Endodermal cell (in vitro differentiated cells): Measurements from ENCODE around the gene SEC22A. TPM values are rescaled to one million over a fixed set of nuclear protein-coding genes. Genes with fewer than 3 reads are reported as not detected.

Experiments used
- DNase-seq: peaks from one replicate; pipeline ENCODE4 v3.0.0-alpha.2; 2017
- H3K27ac ChIP-seq: 2 replicates; pipeline ENCODE4 v1.5.1; 2013; ENCODE audit warnings: mild to moderate bottlenecking, low read depth, low read length, moderate library complexity
- H3K27me3 ChIP-seq: 2 replicates; pipeline ENCODE4 v1.6.1; 2013; ENCODE audit warnings: mild to moderate bottlenecking, low read length, moderate library complexity; ENCODE audit not compliant: insufficient read depth, control insufficient read depth, poor library complexity, severe bottlenecking
- H3K36me3 ChIP-seq: 2 replicates; pipeline ENCODE4 v1.7.0; 2013; ENCODE audit warnings: mild to moderate bottlenecking, low read length, moderate library complexity; ENCODE audit not compliant: control insufficient read depth, insufficient read depth
- H3K4me1 ChIP-seq: one replicate; pipeline ENCODE4 v1.7.0; 2013; ENCODE audit warnings: low read length; ENCODE audit not compliant: control insufficient read depth, insufficient read depth
- H3K4me3 ChIP-seq: 2 replicates; pipeline ENCODE4 v1.5.1; 2013; ENCODE audit warnings: mild to moderate bottlenecking, low read length, moderate library complexity
- H3K9ac ChIP-seq: 2 replicates; pipeline ENCODE4 v1.6.1; 2013; ENCODE audit warnings: mild to moderate bottlenecking, low read length, moderate library complexity; ENCODE audit not compliant: poor library complexity, severe bottlenecking; ENCODE audit errors: extremely low read depth
- H3K9me3 ChIP-seq: 2 replicates; pipeline ENCODE4 v1.6.1; 2013; ENCODE audit warnings: mild to moderate bottlenecking, low read length, moderate library complexity; ENCODE audit not compliant: control insufficient read depth
- H3K27ac Mint-ChIP-seq: 2 replicates; pipeline ENCODE4 v1.8.0; 2020; ENCODE audit warnings: mixed read lengths
- H3K27me3 Mint-ChIP-seq: 2 replicates; pipeline ENCODE4 v1.8.0; 2021; ENCODE audit warnings: mild to moderate bottlenecking, mixed read lengths; ENCODE audit not compliant: insufficient read depth
- H3K36me3 Mint-ChIP-seq: 2 replicates; pipeline ENCODE4 v1.8.0; 2020; ENCODE audit warnings: low read depth, mixed read lengths
- H3K4me1 Mint-ChIP-seq: 2 replicates; pipeline ENCODE4 v1.8.0; 2020; ENCODE audit warnings: mixed read lengths
- H3K4me3 Mint-ChIP-seq: 2 replicates; pipeline ENCODE4 v1.8.0; 2020; ENCODE audit warnings: mild to moderate bottlenecking, moderate library complexity, mixed read lengths
- H3K9me3 Mint-ChIP-seq: 2 replicates; pipeline ENCODE4 v1.8.0; 2020; ENCODE audit warnings: mild to moderate bottlenecking, mixed read lengths
- WGBS, 2 experiments: methylation state at CpG; one replicate each; pipeline versions ENCODE4 v1.1.5 to v1.1.7; 2013; ENCODE audit warnings: missing lambda C conversion rate in 2 of 2, mixed read lengths in 1 of 2; ENCODE audit not compliant: insufficient coverage in 1 of 2, insufficient read length in 1 of 2; 5-methylcytosine and 5-hydroxymethylcytosine counted together
- total RNA-seq, 2 donors: library from RNA; stranded (reverse); fragmentation: NEBNext Ultra II Directional in 1 of 2; extraction: Animal tissue kit (Norgen Biotek cat#: 25700) in 1 of 2; gene quantifications; 2 replicates in 1 of 2; 3 replicates in 1 of 2; pipeline ENCODE4 v1.2.1, GENCODE V29; 2021
- TF ChIP-seq, protein P1 (sequence below): fragments of 200-600 bp; sonication (generic); conservative IDR thresholded peaks from 2 replicates; pipeline ENCODE4 v1.5.0; 2021; ENCODE audit warnings: antibody characterized with exemption, mild to moderate bottlenecking

The SEC22A gene
- total RNA-seq, 2 donors from 2014 or later, result 19.5 to 21.8 TPM

DNA sequence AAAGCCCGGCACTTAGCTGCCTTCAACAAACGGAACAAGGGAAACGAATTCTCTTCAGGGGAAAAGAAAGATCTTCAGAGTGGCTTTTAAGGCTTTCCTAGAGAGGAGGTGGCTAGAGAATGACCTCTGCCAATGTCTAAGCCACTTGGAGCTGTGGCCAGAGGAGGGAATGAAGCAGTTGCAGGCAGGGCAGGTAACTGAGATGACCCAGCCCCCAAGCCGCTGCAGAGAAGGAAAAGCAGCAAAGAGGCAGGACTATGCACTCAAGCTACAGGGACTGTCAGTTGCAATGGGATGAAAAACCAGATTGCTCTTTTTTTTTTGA, 113.5 kb downstream of the SEC22A start:
- Mint-ChIP-seq H3K36me3 (no peaks in the 10 kb centered on the region), H3K27ac (peak overlapping the region; percentile 98), H3K9me3 (no peaks in the 10 kb centered on the region), H3K4me3 (peak overlapping the region; percentile 52), H3K4me1 (peaks cover 57% of the 10 kb centered on the region), H3K27me3 (no peaks in the 10 kb centered on the region)
- H3K9ac ChIP-seq, result no peak overlapping the region
- peak overlapping the region; percentile 59 for H3K4me3 ChIP-seq
- no peak overlapping the region for H3K27ac ChIP-seq
- no peaks in the 10 kb centered on the region for H3K9me3 ChIP-seq
- no peak for DNase-seq
- TF ChIP-seq, protein P1, sequence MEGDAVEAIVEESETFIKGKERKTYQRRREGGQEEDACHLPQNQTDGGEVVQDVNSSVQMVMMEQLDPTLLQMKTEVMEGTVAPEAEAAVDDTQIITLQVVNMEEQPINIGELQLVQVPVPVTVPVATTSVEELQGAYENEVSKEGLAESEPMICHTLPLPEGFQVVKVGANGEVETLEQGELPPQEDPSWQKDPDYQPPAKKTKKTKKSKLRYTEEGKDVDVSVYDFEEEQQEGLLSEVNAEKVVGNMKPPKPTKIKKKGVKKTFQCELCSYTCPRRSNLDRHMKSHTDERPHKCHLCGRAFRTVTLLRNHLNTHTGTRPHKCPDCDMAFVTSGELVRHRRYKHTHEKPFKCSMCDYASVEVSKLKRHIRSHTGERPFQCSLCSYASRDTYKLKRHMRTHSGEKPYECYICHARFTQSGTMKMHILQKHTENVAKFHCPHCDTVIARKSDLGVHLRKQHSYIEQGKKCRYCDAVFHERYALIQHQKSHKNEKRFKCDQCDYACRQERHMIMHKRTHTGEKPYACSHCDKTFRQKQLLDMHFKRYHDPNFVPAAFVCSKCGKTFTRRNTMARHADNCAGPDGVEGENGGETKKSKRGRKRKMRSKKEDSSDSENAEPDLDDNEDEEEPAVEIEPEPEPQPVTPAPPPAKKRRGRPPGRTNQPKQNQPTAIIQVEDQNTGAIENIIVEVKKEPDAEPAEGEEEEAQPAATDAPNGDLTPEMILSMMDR, result peak; percentile 1
- WGBS, 2 experiments, result 17 to 30% methylated on average over 4 of the region's 4 CpGs
- H3K27me3 ChIP-seq, result peaks cover under 1% of the 10 kb centered on the region
- H3K36me3 ChIP-seq, result no peaks in the 10 kb centered on the region
- no peaks in the 10 kb centered on the region for H3K4me1 ChIP-seq

DNA sequence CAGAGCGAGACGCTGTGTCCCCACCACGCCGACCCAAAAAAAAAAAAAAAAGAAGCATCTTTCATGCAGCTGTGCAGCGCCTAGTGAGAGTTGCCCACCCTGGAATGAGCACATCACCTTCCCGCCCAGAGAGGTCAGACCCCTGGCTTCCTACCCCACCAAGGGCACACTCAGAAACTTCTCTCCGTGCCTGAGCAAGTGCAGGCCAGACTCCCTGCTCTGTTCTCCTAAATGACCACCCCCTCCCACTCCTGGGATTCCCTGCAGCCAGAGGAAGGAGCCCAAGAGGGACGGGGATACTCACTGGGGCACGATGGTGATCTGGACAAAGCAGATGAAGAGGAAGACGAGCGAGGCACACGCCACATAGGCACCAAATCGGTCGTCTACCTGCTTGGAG, 116.0 kb downstream of the SEC22A start:
- H3K27ac Mint-ChIP-seq, result no peak overlapping the region
- Histone ChIP-seq H3K4me3 (no peak overlapping the region), H3K27ac (no peak overlapping the region), H3K36me3 (no peaks in the 10 kb centered on the region), H3K9me3 (no peaks in the 10 kb centered on the region), H3K4me1 (no peaks in the 10 kb centered on the region), H3K9ac (no peak overlapping the region), H3K27me3 (peaks cover 5% of the 10 kb centered on the region)
- TF ChIP-seq, protein P1, result no peak
- H3K4me1 Mint-ChIP-seq, result peaks cover 48% of the 10 kb centered on the region
- H3K9me3 Mint-ChIP-seq, result no peaks in the 10 kb centered on the region
- 93% methylated on average over 2 to 14 of the region's 14 CpGs for WGBS, 2 experiments
- H3K36me3 Mint-ChIP-seq, result no peaks in the 10 kb centered on the region
- H3K4me3 Mint-ChIP-seq, result no peak overlapping the region
- no peak for DNase-seq
- H3K27me3 Mint-ChIP-seq, result no peaks in the 10 kb centered on the region

DNA sequence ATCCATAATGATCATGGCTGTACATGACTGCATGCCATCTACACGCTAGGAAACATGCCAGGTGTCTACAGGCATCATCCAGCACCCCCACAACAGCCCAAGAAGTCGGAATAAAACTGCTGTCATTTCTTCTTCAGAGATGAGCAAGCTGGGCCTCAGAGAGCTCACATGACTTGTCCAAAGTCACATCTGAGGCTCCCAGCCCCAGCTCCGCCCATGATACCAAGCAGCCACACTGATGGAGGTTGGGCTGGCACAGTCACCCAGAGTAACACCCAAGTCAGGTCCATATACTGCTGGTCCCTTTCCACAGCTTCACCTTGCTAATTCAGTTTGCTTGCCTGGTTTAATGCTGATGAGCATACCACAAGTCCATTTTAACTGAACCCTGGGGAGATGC, 116.6 kb downstream of the SEC22A start:
- no peaks in the 10 kb centered on the region for H3K9me3 Mint-ChIP-seq
- WGBS, 2 experiments, result 62 to 77% methylated on average over 3 of the region's 3 CpGs
- Histone ChIP-seq H3K9me3 (no peaks in the 10 kb centered on the region), H3K9ac (no peak overlapping the region), H3K27ac (no peak overlapping the region), H3K4me3 (no peak overlapping the region), H3K4me1 (no peaks in the 10 kb centered on the region), H3K36me3 (no peaks in the 10 kb centered on the region), H3K27me3 (peaks cover 5% of the 10 kb centered on the region)
- TF ChIP-seq, protein P1, result no peak
- DNase-seq, result no peak
- no peak overlapping the region for H3K27ac Mint-ChIP-seq
- H3K4me3 Mint-ChIP-seq, result no peak overlapping the region
- H3K36me3 Mint-ChIP-seq, result no peaks in the 10 kb centered on the region
- no peaks in the 10 kb centered on the region for H3K27me3 Mint-ChIP-seq
- peaks cover 42% of the 10 kb centered on the region for H3K4me1 Mint-ChIP-seq
